HepG2 (cell line): ENCODE results near the gene CAPZA2. TPM values are rescaled to one million over a fixed set of nuclear protein-coding genes. Genes with fewer than 3 reads are reported as not detected.

ENCODE experiments used
- ATF1 ChIP-seq: IDR thresholded peaks from 2 replicates; pipeline ENCODE4 v1.6.1; 2016; ENCODE audit warnings: mild to moderate bottlenecking, control low read depth
- BORCS8-MEF2B ChIP-seq: sonication (generic); formaldehyde crosslinking; IDR thresholded peaks from 2 replicates; pipeline ENCODE4 v1.8.0; 2022; ENCODE audit warnings: mild to moderate bottlenecking, missing genetic modification reagents
- CREBL2 ChIP-seq: sonication (generic); formaldehyde crosslinking; IDR thresholded peaks from 2 replicates; pipeline ENCODE4 v1.8.1; 2023; ENCODE audit warnings: missing genetic modification reagents, mild to moderate bottlenecking, borderline replicate concordance
- IKZF4 ChIP-seq: sonication (generic); formaldehyde crosslinking; IDR thresholded peaks from 2 replicates; pipeline ENCODE4 v1.5.1; 2020; ENCODE audit warnings: borderline replicate concordance, mild to moderate bottlenecking, low read depth, missing genetic modification reagents; ENCODE audit errors: not compliant biosample characterization
- MTA3 ChIP-seq: sonication (generic); formaldehyde crosslinking; IDR thresholded peaks from 2 replicates; pipeline ENCODE4 v1.4.0; 2020; ENCODE audit warnings: missing genetic modification reagents
- MTF1 ChIP-seq: sonication (generic); formaldehyde crosslinking; IDR thresholded peaks from 2 replicates; pipeline ENCODE4 v1.5.0; 2020; ENCODE audit warnings: missing genetic modification reagents
- NR3C1 ChIP-seq: sonication (generic); formaldehyde crosslinking; IDR thresholded peaks from 2 replicates; pipeline ENCODE4 v1.4.0; 2020; ENCODE audit warnings: missing genetic modification reagents
- PRDM15 ChIP-seq: sonication (generic); formaldehyde crosslinking; IDR thresholded peaks from 2 replicates; pipeline ENCODE4 v1.4.0; 2020; ENCODE audit warnings: missing genetic modification reagents
- RAD51 ChIP-seq: fragments of 450-650 bp; IDR thresholded peaks from 2 replicates; pipeline ENCODE4 v1.6.1; 2016; ENCODE audit warnings: borderline replicate concordance
- SALL1 ChIP-seq: sonication (generic); formaldehyde crosslinking; IDR thresholded peaks from 2 replicates; pipeline ENCODE4 v1.8.0; 2022; ENCODE audit warnings: mild to moderate bottlenecking, missing genetic modification reagents
- SRY ChIP-seq: sonication (generic); formaldehyde crosslinking; IDR thresholded peaks from 2 replicates; pipeline ENCODE4 v1.8.0; 2022; ENCODE audit warnings: mild to moderate bottlenecking, missing genetic modification reagents
- U2AF2 ChIP-seq: fragments of 200-400 bp; formaldehyde crosslinking; IDR thresholded peaks from 2 replicates; pipeline ENCODE4 v1.6.1; 2017; ENCODE audit warnings: low read depth, mild to moderate bottlenecking, low read length
- ZEB1 ChIP-seq: IDR thresholded peaks from 2 replicates; pipeline ENCODE4 v1.6.1; 2012; ENCODE audit warnings: mild to moderate bottlenecking, low read depth, inconsistent platforms; ENCODE audit not compliant: insufficient replicate concordance
- ZNF143 ChIP-seq: sonication (generic); formaldehyde crosslinking; IDR thresholded peaks from 2 replicates; pipeline ENCODE4 v1.4.0; 2020; ENCODE audit warnings: missing genetic modification reagents
- ZNF558 ChIP-seq: sonication (generic); formaldehyde crosslinking; IDR thresholded peaks from 2 replicates; pipeline ENCODE4 v1.9.0; 2022; ENCODE audit warnings: mild to moderate bottlenecking, missing genetic modification reagents, borderline replicate concordance
- ZNF687 ChIP-seq: sonication (generic); formaldehyde crosslinking; IDR thresholded peaks from 2 replicates; pipeline ENCODE4 v1.5.1; 2020; ENCODE audit warnings: mild to moderate bottlenecking, missing genetic modification reagents, moderate library complexity
- ZSCAN29 ChIP-seq: sonication (generic); formaldehyde crosslinking; conservative IDR thresholded peaks from 2 replicates; pipeline ENCODE4 v1.4.0; 2020; ENCODE audit warnings: mild to moderate bottlenecking, missing genetic modification reagents
- polyA plus RNA-seq, 8 experiments: library from polyadenylated mRNA; depleted of rRNA in 3 of 8; stranded (reverse) in 7 of 8; unstranded in 1 of 8; fragments of >200 nt; fragmentation: Illumina TruSeq in 4 of 8; extraction: Trizol in 4 of 8; gene quantifications; 2 replicates each; pipeline versions ENCODE4 v1.2.1 to v1.2.3, GENCODE V29; 2011 to 2016; ENCODE audit warnings: low read depth in 4 of 8, missing spikeins in 1 of 8, mixed read lengths in 1 of 8; ENCODE audit not compliant: insufficient read depth in 1 of 8
- total RNA-seq, 5 experiments: library from RNA; depleted of rRNA; stranded (reverse); fragments of >200 nt; fragmentation: Illumina TruSeq; extraction: Trizol; gene quantifications; 2 replicates each; pipeline ENCODE4 v1.2.3, GENCODE V29; 2016; ENCODE audit warnings: low read depth in 1 of 5
- TF ChIP-seq, protein P1 (sequence below): sonication (generic); formaldehyde crosslinking; IDR thresholded peaks from 2 replicates; pipeline ENCODE4 v1.4.0; 2020; ENCODE audit warnings: missing genetic modification reagents
- TF ChIP-seq, protein P2 (sequence below): sonication (generic); formaldehyde crosslinking; IDR thresholded peaks from 2 replicates; pipeline ENCODE4 v1.4.0; 2020; ENCODE audit warnings: mild to moderate bottlenecking, missing genetic modification reagents, borderline replicate concordance

CAPZA2 gene
- total and polyA plus RNA-seq, 2 of the 13 experiments (the other 11 are each of a cell fraction or from before 2014, with no cell fraction given) = 38.4 to 199 TPM

DNA sequence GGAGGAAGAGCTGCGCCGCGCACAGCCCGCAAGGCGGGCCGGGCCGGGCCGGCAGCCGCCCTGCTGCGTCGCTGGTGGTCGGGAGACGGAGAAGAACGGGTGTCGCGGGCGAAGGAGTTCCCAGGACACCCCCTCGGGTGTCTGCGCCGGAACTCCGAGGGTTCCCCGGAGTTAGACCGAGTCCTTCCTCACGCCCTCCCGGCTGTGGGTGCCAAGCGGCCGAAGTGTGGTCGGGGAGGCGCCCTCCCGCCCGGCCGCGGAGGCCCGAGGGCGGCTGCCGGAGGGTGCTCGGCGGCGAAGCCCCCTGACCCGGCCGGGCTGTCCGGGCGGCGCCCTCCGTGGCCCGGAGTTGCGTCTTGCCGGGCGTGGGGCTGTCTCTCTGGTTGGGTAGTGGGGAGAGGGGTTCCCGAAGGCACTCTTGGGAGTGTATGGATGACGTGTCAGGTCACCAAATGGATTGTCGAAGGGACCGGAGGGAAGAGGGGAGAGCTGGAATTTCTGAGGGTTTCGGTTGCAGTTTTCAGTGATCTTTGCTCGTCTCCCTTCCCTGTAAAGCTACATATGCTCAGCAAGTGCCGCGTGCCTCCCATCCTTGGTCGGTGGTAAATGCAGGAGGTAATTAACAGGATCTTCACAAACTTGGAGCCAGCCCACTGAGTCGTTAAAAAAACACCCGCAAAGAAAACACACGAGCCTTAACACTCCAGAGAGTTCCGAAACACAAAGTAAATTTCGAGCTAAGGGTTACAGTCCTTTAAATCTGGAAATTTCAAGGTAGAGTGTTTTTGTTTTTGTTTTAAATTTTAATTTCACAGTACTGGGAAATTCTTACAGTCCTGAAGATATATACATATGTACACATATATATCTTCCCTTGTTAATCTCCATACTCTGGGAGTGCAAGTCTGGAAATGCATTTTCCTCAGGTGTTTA lies 91.8 kb downstream of the CAPZA2 start (continued):
- no peak for TF ChIP-seq PRDM15 (CRISPR knock-in tag)
- peak; percentile 72; the same call in 1 of the 2 replicates for TF ChIP-seq ZNF143 (CRISPR knock-in tag)
- TF ChIP-seq RAD51 = no peak
- no peak for TF ChIP-seq NR3C1
- TF ChIP-seq CREBL2 = no peak
- TF ChIP-seq IKZF4 = peak; percentile 55
- TF ChIP-seq, protein P1, sequence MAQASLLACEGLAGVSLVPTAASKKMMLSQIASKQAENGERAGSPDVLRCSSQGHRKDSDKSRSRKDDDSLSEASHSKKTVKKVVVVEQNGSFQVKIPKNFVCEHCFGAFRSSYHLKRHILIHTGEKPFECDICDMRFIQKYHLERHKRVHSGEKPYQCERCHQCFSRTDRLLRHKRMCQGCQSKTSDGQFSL (CRISPR knock-in tag) = no peak
- TF ChIP-seq ZNF558 (CRISPR knock-in tag) = no peak
- peak; percentile 82 for TF ChIP-seq ATF1 (CRISPR knock-in tag)
- TF ChIP-seq SALL1 (CRISPR knock-in tag) = no peak
- TF ChIP-seq MTA3 (CRISPR knock-in tag) = no peak
- TF ChIP-seq ZEB1 = no peak
- TF ChIP-seq MTF1 (CRISPR knock-in tag) = no peak
- no peak for TF ChIP-seq ZSCAN29
- TF ChIP-seq U2AF2 = no peak
- TF ChIP-seq, protein P2, sequence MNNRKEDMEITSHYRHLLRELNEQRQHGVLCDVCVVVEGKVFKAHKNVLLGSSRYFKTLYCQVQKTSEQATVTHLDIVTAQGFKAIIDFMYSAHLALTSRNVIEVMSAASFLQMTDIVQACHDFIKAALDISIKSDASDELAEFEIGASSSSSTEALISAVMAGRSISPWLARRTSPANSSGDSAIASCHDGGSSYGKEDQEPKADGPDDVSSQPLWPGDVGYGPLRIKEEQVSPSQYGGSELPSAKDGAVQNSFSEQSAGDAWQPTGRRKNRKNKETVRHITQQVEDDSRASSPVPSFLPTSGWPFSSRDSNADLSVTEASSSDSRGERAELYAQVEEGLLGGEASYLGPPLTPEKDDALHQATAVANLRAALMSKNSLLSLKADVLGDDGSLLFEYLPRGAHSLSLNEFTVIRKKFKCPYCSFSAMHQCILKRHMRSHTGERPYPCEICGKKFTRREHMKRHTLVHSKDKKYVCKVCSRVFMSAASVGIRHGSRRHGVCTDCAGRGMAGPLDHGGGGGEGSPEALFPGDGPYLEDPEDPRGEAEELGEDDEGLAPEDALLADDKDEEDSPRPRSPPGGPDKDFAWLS (CRISPR knock-in tag) = no peak
- TF ChIP-seq BORCS8-MEF2B (CRISPR knock-in tag) = peak; percentile 49; the same call in 1 of the 2 replicates
- peak; percentile 51 for TF ChIP-seq ZNF687
- no peak for TF ChIP-seq SRY (CRISPR knock-in tag)
